Stimulated activated CD8-positive, alpha-beta memory T cell treated with anti-CD3 and anti-CD28 coated beads, Interleukin-4, amount 100 ng/mL, for 48 hours (primary cell): ENCODE results near the gene KREMEN1.

Experiments
- DNase-seq: peaks from one replicate; pipeline ENCODE4 v3.0.0-alpha.2; 2020

Gene KREMEN1

DNA sequence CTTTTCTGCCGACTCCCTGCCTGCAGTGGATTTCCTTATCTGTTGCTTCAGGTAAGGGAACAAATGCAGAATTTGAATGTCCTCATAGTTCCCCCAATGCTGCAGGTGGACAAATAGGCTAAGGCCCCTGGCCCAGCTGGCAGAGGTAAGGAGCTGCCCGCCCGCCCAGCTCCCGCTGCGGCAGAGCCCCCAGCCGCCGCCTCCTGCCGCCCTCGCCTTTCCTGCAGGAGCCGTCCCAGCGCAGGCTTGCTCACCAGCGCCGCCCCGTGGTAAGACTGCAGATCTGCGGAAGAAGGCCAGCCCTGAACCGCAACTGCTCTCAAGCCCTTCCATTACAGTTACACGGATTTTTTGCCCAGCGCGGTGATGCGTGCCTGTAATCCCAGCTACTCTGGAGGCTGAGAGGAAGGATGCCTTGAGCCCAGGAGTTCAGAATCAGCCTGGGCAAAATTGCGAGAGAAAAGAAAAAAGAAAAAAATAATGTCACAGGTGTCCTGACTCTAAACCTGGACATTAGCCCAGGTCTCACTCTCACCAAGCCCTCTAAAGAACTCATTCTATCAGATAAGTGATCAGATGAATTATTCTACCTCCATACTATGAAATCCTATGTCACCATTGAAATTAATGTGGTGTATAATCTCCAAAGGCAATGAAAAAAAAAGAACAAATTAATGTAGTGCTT is 81.7 kb downstream of the KREMEN1 start:
- DNase-seq: peak; percentile 88

DNA sequence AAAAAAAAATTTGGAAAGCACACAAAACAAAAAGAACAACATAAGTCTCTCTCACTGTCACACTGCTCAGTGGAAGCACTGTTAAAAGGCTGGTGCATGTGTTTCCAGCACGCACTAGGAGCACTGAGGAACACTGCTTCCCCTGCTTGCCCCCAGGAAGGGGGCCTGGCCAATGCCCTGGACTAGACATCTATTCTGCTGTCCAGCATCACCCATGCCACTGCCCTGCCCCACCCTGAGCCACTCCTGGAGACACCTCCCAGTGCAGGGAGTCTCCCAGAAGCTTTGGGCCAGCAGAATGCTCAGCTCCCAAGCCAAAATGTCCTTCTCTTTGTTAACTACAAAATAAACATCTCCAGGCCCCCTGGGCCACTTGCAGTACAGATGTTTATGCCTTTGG is 83.1 kb downstream of the KREMEN1 start:
- no peak for DNase-seq

- no peak for DNase-seq
Measured at GRCh38 chr22:29156507-29156906, 83.7 kb downstream of the KREMEN1 start.

DNA sequence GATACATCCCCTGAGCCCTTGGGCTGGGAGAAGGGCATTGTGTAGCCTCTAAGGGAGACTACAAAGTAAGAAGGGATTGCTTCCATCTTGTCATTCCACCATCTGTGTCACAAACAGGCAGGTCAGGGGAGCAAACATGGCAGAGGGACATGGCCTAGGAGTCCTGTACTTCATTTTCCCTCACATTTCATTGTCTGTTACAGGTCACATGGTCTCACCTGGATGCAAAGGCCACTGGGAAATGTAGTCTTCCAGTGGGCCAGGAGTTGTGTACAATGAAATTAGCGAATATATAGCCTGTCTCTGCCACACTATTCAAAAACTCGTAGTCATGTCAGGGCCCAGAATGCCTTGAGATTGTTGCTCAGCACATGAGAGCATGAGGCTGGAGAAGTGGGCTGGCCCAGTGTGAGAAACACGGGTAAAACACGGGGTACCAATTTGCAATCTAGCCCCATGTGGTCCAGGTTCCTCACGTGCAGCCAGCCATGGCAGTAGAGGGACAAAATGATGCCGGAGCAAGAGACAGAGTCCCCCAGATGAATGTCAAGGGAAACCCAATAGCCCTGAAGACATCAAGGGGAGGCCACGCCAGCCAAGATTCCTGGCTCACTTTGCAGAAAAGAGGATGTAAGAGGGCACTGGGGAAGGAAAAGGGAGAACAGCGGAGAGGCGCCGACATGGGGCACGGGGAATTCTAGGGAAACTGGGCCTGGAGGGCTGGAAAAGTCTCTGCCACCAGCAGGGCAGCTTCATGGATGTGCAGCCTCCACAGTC is 85.1 kb downstream of the KREMEN1 start:
- DNase-seq: no peak

- DNase-seq: no peak
Measured at GRCh38 chr22:29158546-29158945, 85.7 kb downstream of the KREMEN1 start.

- DNase-seq: no peak
Measured at GRCh38 chr22:29163808-29164207, 91.0 kb downstream of the KREMEN1 start.

- DNase-seq: no peak
Measured at GRCh38 chr22:29165321-29166060, 92.7 kb downstream of the KREMEN1 start.

- no peak for DNase-seq
Measured at GRCh38 chr22:29166180-29166579, 93.3 kb downstream of the KREMEN1 start.

DNA sequence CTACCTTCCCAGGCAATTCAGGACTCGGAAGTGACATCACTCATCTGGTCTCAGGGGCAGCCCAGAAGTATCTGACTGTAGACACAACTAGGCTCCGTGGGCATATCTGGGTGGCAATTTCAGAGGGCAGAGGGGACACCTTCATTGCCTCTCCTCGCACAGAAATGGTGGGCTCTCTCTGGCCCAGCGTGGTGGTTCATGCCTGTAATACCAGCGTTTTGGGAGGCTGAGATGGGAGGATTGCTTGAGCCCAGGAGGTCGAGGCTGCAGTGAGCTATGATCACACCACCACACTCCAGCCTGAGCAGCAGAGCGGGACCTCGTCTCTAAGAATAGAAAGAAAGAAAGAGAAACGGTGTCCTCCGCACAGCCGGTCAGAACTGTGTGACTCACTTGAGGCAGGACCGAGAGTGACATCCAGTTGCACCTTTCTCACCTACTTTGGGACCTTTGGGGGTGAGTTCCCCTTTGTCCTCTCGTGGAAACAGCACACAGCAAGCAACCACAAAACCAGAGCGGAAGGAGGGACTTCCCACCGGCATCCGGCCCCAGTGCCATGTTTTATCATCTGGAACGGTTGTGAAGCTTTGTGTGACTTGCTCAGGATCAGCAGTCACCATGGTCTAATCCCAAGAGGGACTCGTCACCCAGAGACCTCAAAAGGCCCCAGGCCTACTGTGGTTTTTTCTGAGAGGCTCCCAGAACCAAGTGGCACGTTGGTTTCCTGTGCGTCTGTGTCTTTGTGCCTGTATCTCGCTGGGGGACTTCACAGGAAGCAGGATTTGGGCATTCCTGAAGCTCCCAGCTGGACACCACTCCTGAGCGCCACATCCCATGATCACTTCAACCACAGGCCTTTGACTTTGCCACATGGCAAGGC is 94.4 kb downstream of the KREMEN1 start:
- peak; percentile 76 for DNase-seq

- DNase-seq: no peak
Measured at GRCh38 chr22:29171721-29172120, 98.9 kb downstream of the KREMEN1 start.

GRCh38 chr22:29172216-29172615 is 99.4 kb downstream of the KREMEN1 start:
- DNase-seq: no peak

- no peak for DNase-seq
Measured at GRCh38 chr22:29175312-29175835, 102.5 kb downstream of the KREMEN1 start.

GRCh38 chr22:29183971-29184848 is 111.4 kb downstream of the KREMEN1 start:
- no peak for DNase-seq

GRCh38 chr22:29184849-29185490 is 112.1 kb downstream of the KREMEN1 start:
- DNase-seq: no peak

- DNase-seq: no peak
Measured at GRCh38 chr22:29186302-29186701, 113.5 kb downstream of the KREMEN1 start.

GRCh38 chr22:29187831-29188230 is 115.0 kb downstream of the KREMEN1 start:
- no peak for DNase-seq

DNA sequence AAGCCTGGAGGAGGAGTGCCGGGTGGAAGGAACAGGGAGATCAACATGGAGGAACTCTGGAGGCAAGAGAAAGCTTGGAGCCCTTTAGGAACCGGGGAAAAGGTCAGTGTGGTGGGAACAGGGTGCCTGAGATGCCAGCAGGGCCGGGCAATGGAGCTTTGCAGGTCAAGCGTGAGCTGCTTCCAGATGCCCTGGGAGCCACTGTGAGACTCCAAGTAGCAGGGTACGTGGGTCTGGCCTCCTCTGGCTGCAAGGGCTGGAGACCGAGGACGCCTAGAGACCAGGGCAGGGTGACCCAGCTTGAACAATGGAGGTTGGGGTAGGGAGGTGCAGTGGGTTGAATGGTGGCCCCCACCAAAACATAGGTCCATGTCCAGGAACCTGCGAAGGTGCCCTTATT is 117.2 kb downstream of the KREMEN1 start:
- no peak for DNase-seq

- no peak for DNase-seq
Measured at GRCh38 chr22:29190918-29191317, 118.1 kb downstream of the KREMEN1 start.

GRCh38 chr22:29193021-29193420 is 120.2 kb downstream of the KREMEN1 start:
- DNase-seq: no peak

GRCh38 chr22:29194184-29194583 is 121.3 kb downstream of the KREMEN1 start:
- DNase-seq: no peak
